H1 (cell line): Measurements from ENCODE around the gene OR2J1. TPM values are rescaled to one million over a fixed set of nuclear protein-coding genes. Genes with fewer than 3 reads are reported as not detected.

Experiments used
- CTCF ChIA-PET: fragments of 300-600 bp; sonication (Branson Sonifier 250); formaldehyde crosslinking; loops from one replicate; lab custom pipeline; 2021; ENCODE audit not compliant: partially characterized antibody; lab: Charles Lee
- POLR2A ChIA-PET: fragments of 300-600 bp; sonication (Branson Sonifier 250); formaldehyde crosslinking; loops from one replicate; lab custom pipeline; 2021; ENCODE audit warnings: inconsistent platforms; ENCODE audit not compliant: partially characterized antibody; lab: Charles Lee
- DNase-seq, 2 experiments: peaks; one replicate each; pipeline versions ENCODE4 v3.0.0 to v3.0.0-alpha.2; 2010 to 2022; ENCODE audit warnings: low spot score in 2 of 2, low read depth in 1 of 2, mixed read lengths in 1 of 2
- FAIRE-seq: peaks from 2 replicates; lab custom pipeline; 2011; peaks lifted over from hg19 to GRCh38; lab: Jason Lieb, UNC
- H2AFZ ChIP-seq: 2 replicates; pipeline ENCODE4 v1.8.1; 2012; ENCODE audit warnings: low read length, inconsistent platforms
- H2AK5ac ChIP-seq: 2 replicates; pipeline ENCODE4 v1.6.1; 2013; ENCODE audit warnings: low read depth, low read length
- H2BK120ac ChIP-seq: replicated peaks from 2 replicates; pipeline ENCODE3; 2013; ENCODE audit warnings: low read depth, low read length, inconsistent platforms
- H2BK12ac ChIP-seq: 2 replicates; pipeline ENCODE4 v1.6.1; 2013; ENCODE audit warnings: low read depth, low read length
- H2BK15ac ChIP-seq: 2 replicates; pipeline ENCODE4 v1.6.1; 2013; ENCODE audit warnings: low read length
- H2BK20ac ChIP-seq: 2 replicates; pipeline ENCODE4 v1.6.1; 2013; ENCODE audit warnings: low read length
- H2BK5ac ChIP-seq: 2 replicates; pipeline ENCODE4 v1.6.1; 2013; ENCODE audit warnings: low read depth, low read length
- H3K14ac ChIP-seq: 2 replicates; pipeline ENCODE4 v1.6.1; 2013; ENCODE audit warnings: inconsistent platforms; ENCODE audit not compliant: insufficient read length
- H3K18ac ChIP-seq: 2 replicates; pipeline ENCODE4 v1.6.1; 2013; ENCODE audit warnings: low read length; ENCODE audit errors: extremely low read depth
- H3K23ac ChIP-seq: 2 replicates; pipeline ENCODE4 v1.6.1; 2013; ENCODE audit warnings: inconsistent platforms; ENCODE audit not compliant: insufficient read length
- H3K23me2 ChIP-seq: 2 replicates; pipeline ENCODE4 v1.6.1; 2013; ENCODE audit warnings: low read depth, low read length
- H3K27ac ChIP-seq: 2 replicates; pipeline ENCODE4 v1.6.1; 2011; ENCODE audit warnings: low read depth, low read length, inconsistent platforms
- H3K27me3 ChIP-seq, 4 experiments: replicated peaks in 1 of 4; 1 replicate in 1 of 4; 2 replicates in 3 of 4; pipeline versions ENCODE4 v1.6.1 to v1.8.1; 2011 to 2013; ENCODE audit warnings: low read length in 3 of 4, mild to moderate bottlenecking in 3 of 4, inconsistent platforms in 2 of 4, mixed read lengths in 2 of 4, moderate library complexity in 1 of 4; ENCODE audit not compliant: control insufficient read depth in 3 of 4, insufficient read depth in 3 of 4; ENCODE audit errors: extremely low read depth in 1 of 4
- H3K36me3 ChIP-seq, 4 experiments: 2 replicates each; pipeline versions ENCODE4 v1.6.1 to v1.8.1; 2011 to 2013; ENCODE audit warnings: mild to moderate bottlenecking in 4 of 4, low read length in 3 of 4, moderate library complexity in 2 of 4, control low read depth in 1 of 4, inconsistent platforms in 1 of 4; ENCODE audit not compliant: insufficient read depth in 4 of 4, control insufficient read depth in 2 of 4
- H3K4ac ChIP-seq: replicated peaks from 2 replicates; pipeline ENCODE3; 2013; ENCODE audit warnings: low read length, low read depth, mixed read lengths, inconsistent platforms; ENCODE audit not compliant: insufficient read length
- H3K4me1 ChIP-seq, 4 experiments: replicated peaks in 1 of 4; 1 replicate in 1 of 4; 2 replicates in 3 of 4; pipeline versions ENCODE4 v1.6.1 to v1.8.1; 2011 to 2013; ENCODE audit warnings: low read length in 3 of 4, inconsistent platforms in 2 of 4, mixed read lengths in 1 of 4; ENCODE audit not compliant: insufficient read depth in 4 of 4, control insufficient read depth in 3 of 4
- H3K4me2 ChIP-seq, 2 experiments: 2 replicates each; pipeline versions ENCODE4 v1.6.1 to v1.8.1; 2011 to 2013; ENCODE audit warnings: low read depth in 2 of 2, low read length in 2 of 2, control low read depth in 1 of 2, inconsistent platforms in 1 of 2, mild to moderate bottlenecking in 1 of 2; ENCODE audit not compliant: insufficient read depth in 1 of 2
- H3K4me3 ChIP-seq, 4 experiments: fragments of 200-600, 300-600 bp in 1 of 4; sonication (generic), shearing (Covaris generic), sonication (Bioruptor Twin) in 1 of 4; 2 replicates each; pipeline versions ENCODE4 v1.5.1 to v1.8.1; 2011 to 2016; ENCODE audit warnings: low read length in 4 of 4, low read depth in 3 of 4, control low read depth in 2 of 4, inconsistent platforms in 2 of 4, mild to moderate bottlenecking in 2 of 4, mixed read lengths in 1 of 4, moderate library complexity in 1 of 4; ENCODE audit not compliant: insufficient read depth in 2 of 4; ENCODE audit errors: extremely low read depth in 1 of 4
- H3K56ac ChIP-seq: replicated peaks from 2 replicates; pipeline ENCODE3; 2013; ENCODE audit warnings: low read depth, mild to moderate bottlenecking, mixed read lengths, low read length, inconsistent platforms; ENCODE audit not compliant: insufficient read length
- H3K79me1 ChIP-seq: 2 replicates; pipeline ENCODE4 v1.6.1; 2013; ENCODE audit warnings: low read depth, low read length, control low read depth
- H3K79me2 ChIP-seq, 2 experiments: 2 replicates each; pipeline versions ENCODE4 v1.6.1 to v1.8.1; 2012 to 2013; ENCODE audit warnings: low read length in 2 of 2, mild to moderate bottlenecking in 2 of 2, inconsistent platforms in 1 of 2; ENCODE audit not compliant: insufficient read depth in 2 of 2, control insufficient read depth in 1 of 2
- H3K9ac ChIP-seq, 4 experiments: replicated peaks in 1 of 4; 1 replicate in 1 of 4; 2 replicates in 3 of 4; pipeline versions ENCODE4 v1.6.1 to v1.8.1; 2011 to 2013; ENCODE audit warnings: low read depth in 3 of 4, low read length in 3 of 4, control low read depth in 2 of 4, mild to moderate bottlenecking in 2 of 4, moderate library complexity in 2 of 4, inconsistent platforms in 1 of 4; ENCODE audit errors: extremely low read depth in 1 of 4
- H3K9me3 ChIP-seq, 2 experiments: 2 replicates each; pipeline versions ENCODE4 v1.6.1 to v1.8.1; 2012 to 2013; ENCODE audit warnings: mild to moderate bottlenecking in 2 of 2, moderate library complexity in 2 of 2, control low read depth in 1 of 2, inconsistent platforms in 1 of 2, low read depth in 1 of 2, low read length in 1 of 2, mixed read lengths in 1 of 2; ENCODE audit not compliant: insufficient read depth in 2 of 2
- H4K20me1 ChIP-seq, 2 experiments: replicated peaks in 1 of 2; 2 replicates each; pipeline versions ENCODE3 to v1.8.1; 2011 to 2013; ENCODE audit warnings: inconsistent platforms in 2 of 2, low read length in 2 of 2, mild to moderate bottlenecking in 1 of 2; ENCODE audit not compliant: insufficient read depth in 2 of 2, control insufficient read depth in 1 of 2
- H4K5ac ChIP-seq: 2 replicates; pipeline ENCODE4 v1.6.1; 2013; ENCODE audit warnings: low read length, low read depth, mixed read lengths, inconsistent platforms; ENCODE audit not compliant: insufficient read length
- H4K8ac ChIP-seq: 2 replicates; pipeline ENCODE4 v1.8.0; 2013; ENCODE audit warnings: mild to moderate bottlenecking, moderate library complexity, low read length, inconsistent platforms; ENCODE audit not compliant: insufficient read depth; ENCODE audit errors: extremely low read depth
- H4K91ac ChIP-seq: replicated peaks from 2 replicates; pipeline ENCODE3; 2013; ENCODE audit warnings: low read length, mixed read lengths, inconsistent platforms; ENCODE audit not compliant: insufficient read length
- CHD1 ChIP-seq: IDR thresholded peaks from 2 replicates; pipeline ENCODE4 v1.6.1; 2012; ENCODE audit warnings: low read depth, low read length, improper control_type of control experiment
- PHF8 ChIP-seq: fragments of 200-600 bp; sonication (generic); conservative IDR thresholded peaks from 2 replicates; pipeline ENCODE4 v1.7.1; 2012; ENCODE audit warnings: low read depth, mild to moderate bottlenecking, inconsistent platforms, low read length, moderate library complexity
- ZNF274 ChIP-seq: IDR thresholded peaks from 2 replicates; pipeline ENCODE4 v1.7.0; 2012; ENCODE audit warnings: low read length, borderline replicate concordance; ENCODE audit errors: extremely low read depth
- WGBS, 2 experiments: shearing (Covaris generic) in 1 of 2; methylation state at CpG; one replicate each; pipeline versions ENCODE4 v1.1.6 to v1.1.7; 2013 to 2015; ENCODE audit warnings: low lambda C conversion rate in 2 of 2, mixed read lengths in 2 of 2, inconsistent platforms in 1 of 2, low coverage in 1 of 2, missing lambda C conversion rate in 1 of 2; ENCODE audit not compliant: insufficient replicate concordance in 2 of 2, insufficient coverage in 1 of 2, insufficient read length in 1 of 2; ENCODE audit errors: extremely low coverage in 1 of 2, missing lambda C conversion rate in 1 of 2; 5-methylcytosine and 5-hydroxymethylcytosine counted together
- polyA plus RNA-seq, 7 experiments: library from polyadenylated mRNA; depleted of rRNA in 3 of 7; stranded (reverse) in 5 of 7; unstranded in 2 of 7; fragments of >200 nt in 5 of 7; fragments of 200-250 nt in 2 of 7; gene quantifications; 1 replicate in 5 of 7; 2 replicates in 1 of 7; 4 replicates in 1 of 7; pipeline versions ENCODE4 v1.2.1 to v1.2.3, GENCODE V29; 2011 to 2013; ENCODE audit warnings: missing spikeins in 2 of 7, mixed read lengths in 2 of 7
- total RNA-seq: library from RNA; stranded (reverse); fragmentation: NEBNext Ultra II Directional; extraction: Animal tissue kit (Norgen Biotek cat#: 25700); gene quantifications from 2 replicates; pipeline ENCODE4 v1.2.1, GENCODE V29; 2021
- TF ChIP-seq, protein P1 (sequence below): IDR thresholded peaks from 2 replicates; pipeline ENCODE4 v1.6.1; 2011; ENCODE audit warnings: low read length, improper control_type of control experiment

The OR2J1 gene
- total and polyA plus RNA-seq, 2 of the 8 experiments (the other 6 are each of a cell fraction or from before 2014, with no cell fraction given), result not detected

GRCh38 chr6:29079203-29079602, 20.1 kb upstream of the OR2J1 start:
- Histone ChIP-seq H3K4me3 (no peak overlapping the region), H2BK5ac (no peak overlapping the region), H3K79me2 (no peaks in the 10 kb centered on the region), H2AFZ (no peak overlapping the region), H3K4ac (no peak overlapping the region), H4K8ac (no peak overlapping the region), H3K14ac (no peak overlapping the region), H4K20me1 (no peaks in the 10 kb centered on the region), H3K27ac (no peak overlapping the region), H2BK20ac (no peak overlapping the region), H3K79me1 (no peaks in the 10 kb centered on the region), H3K9me3 (no peaks in the 10 kb centered on the region), H2BK120ac (no peak overlapping the region), H3K27me3 (no peaks in the 10 kb centered on the region), H2BK15ac (no peak overlapping the region), H3K9ac (no peak overlapping the region), H3K56ac (no peak overlapping the region), H3K4me1 (no peaks in the 10 kb centered on the region), H2BK12ac (no peak overlapping the region), H3K36me3 (no peaks in the 10 kb centered on the region), H3K4me2 (no peak overlapping the region), H3K23me2 (no peaks in the 10 kb centered on the region), H3K23ac (no peak overlapping the region), H4K91ac (no peak overlapping the region), H4K5ac (no peak overlapping the region), H2AK5ac (no peak overlapping the region), H3K18ac (no peak overlapping the region)
- FAIRE-seq (no peak), DNase-seq (no peak)
- 88% methylated on average over 1 of the region's 1 CpG; no CpG with 5 or more reads in 1 of the 2 experiments for WGBS, 2 experiments
- ChIA-PET CTCF (no interaction called here), POLR2A (no interaction called here)
- TF ChIP-seq CHD1, result no peak
- no peak for TF ChIP-seq ZNF274
- TF ChIP-seq, protein P1, sequence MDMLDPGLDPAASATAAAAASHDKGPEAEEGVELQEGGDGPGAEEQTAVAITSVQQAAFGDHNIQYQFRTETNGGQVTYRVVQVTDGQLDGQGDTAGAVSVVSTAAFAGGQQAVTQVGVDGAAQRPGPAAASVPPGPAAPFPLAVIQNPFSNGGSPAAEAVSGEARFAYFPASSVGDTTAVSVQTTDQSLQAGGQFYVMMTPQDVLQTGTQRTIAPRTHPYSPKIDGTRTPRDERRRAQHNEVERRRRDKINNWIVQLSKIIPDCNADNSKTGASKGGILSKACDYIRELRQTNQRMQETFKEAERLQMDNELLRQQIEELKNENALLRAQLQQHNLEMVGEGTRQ, result no peak
- no peak for TF ChIP-seq PHF8
